GM12892 (cell line): ENCODE data around the gene CXADR. TPM values are rescaled to one million over a fixed set of nuclear protein-coding genes. Genes with fewer than 3 reads are reported as not detected.
"Not testable (repeated sequence)": the region's sequence is repeated elsewhere in the genome, so short reads cannot be mapped to it uniquely, and the experiment has no call there.

Source experiments
- DNase-seq: peaks from one replicate; pipeline ENCODE4 v3.0.0; 2011; ENCODE audit not compliant: insufficient read length
- FAIRE-seq: peaks from 2 replicates; lab custom pipeline; 2011; peaks lifted over from hg19 to GRCh38; lab: Jason Lieb, UNC
- POLR2A ChIP-seq: IDR thresholded peaks from 2 replicates; pipeline ENCODE4 v1.6.1; 2011; ENCODE audit warnings: low read depth, low read length, control low read depth
- POLR2AphosphoS5 ChIP-seq: IDR thresholded peaks from 2 replicates; pipeline ENCODE4 v1.6.1; 2011; ENCODE audit warnings: low read depth, low read length, control low read depth
- TAF1 ChIP-seq: IDR thresholded peaks from 2 replicates; pipeline ENCODE4 v1.6.1; 2011; ENCODE audit warnings: low read depth, mild to moderate bottlenecking, control low read depth, low read length, borderline replicate concordance
- polyA plus RNA-seq: library from polyadenylated mRNA; unstranded; fragments of >200 nt; gene quantifications from one replicate; pipeline ENCODE4 v1.2.1, GENCODE V29; 2012; ENCODE audit warnings: missing spikeins, inconsistent platforms; ENCODE audit not compliant: missing spikeins

The CXADR gene
- 0.17 TPM for polyA plus RNA-seq

GRCh38 chr21:17512253-17513213, at the start of gene CXADR:
Gene CXADR, plus strand, starts transcription at chr21:17513043. Its CDS starts 87 bp downstream, at chr21:17513130.
- FAIRE-seq (no peak), DNase-seq (peak; percentile 72)

DNA sequence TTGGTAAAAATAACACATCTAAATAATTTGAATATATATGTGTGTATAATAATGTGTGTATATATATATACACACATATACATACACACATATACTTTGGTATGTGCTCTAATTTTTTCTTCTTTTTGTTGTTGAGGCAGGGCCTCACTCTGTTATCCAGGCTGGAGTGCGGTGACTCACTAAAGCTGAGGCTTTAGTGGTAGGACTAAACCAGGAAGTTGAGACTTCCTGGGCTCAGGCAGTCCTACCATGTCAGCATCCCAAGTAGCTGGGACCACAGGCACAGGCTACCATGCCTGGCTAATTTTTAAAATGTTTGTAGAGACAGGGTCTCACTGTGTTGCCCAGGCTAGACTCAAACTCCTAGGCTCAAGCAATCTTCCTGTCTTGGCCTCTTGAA, 46.7 kb upstream of the CXADR start:
- FAIRE-seq, result no peak
- DNase-seq, result no peak
- TF ChIP-seq POLR2AphosphoS5 (no peak), TAF1 (no peak), POLR2A (no peak)

More at GRCh38 chr21:17512253-17513213, at the start of gene CXADR:
- TF ChIP-seq POLR2A, result no peak
- no peak for TF ChIP-seq TAF1
- TF ChIP-seq POLR2AphosphoS5, result no peak

GRCh38 chr21:17467392-17467791, 45.5 kb upstream of the CXADR start:
- no peak for DNase-seq
- TF ChIP-seq TAF1, result no peak
- no peak for TF ChIP-seq POLR2A
- TF ChIP-seq POLR2AphosphoS5, result no peak
- FAIRE-seq, result no peak

GRCh38 chr21:17467829-17468228, 45.0 kb upstream of the CXADR start:
- DNase-seq (no peak), FAIRE-seq (no peak)
- TF ChIP-seq TAF1 (no peak), POLR2AphosphoS5 (no peak), POLR2A (no peak)

GRCh38 chr21:17468698-17469097, 44.1 kb upstream of the CXADR start:
- DNase-seq (no peak), FAIRE-seq (no peak)
- no peak for TF ChIP-seq POLR2A
- TF ChIP-seq POLR2AphosphoS5, result no peak
- TF ChIP-seq TAF1, result no peak

GRCh38 chr21:17469727-17470126, 43.1 kb upstream of the CXADR start:
- FAIRE-seq, result no peak
- no peak for TF ChIP-seq POLR2A
- TF ChIP-seq TAF1, result no peak
- TF ChIP-seq POLR2AphosphoS5, result no peak
- DNase-seq, result no peak

- TF ChIP-seq TAF1, result no peak
- no peak for TF ChIP-seq POLR2AphosphoS5
- no peak for TF ChIP-seq POLR2A
- FAIRE-seq (no peak), DNase-seq (no peak)
Measured at GRCh38 chr21:17472182-17472581, 40.7 kb upstream of the CXADR start.

GRCh38 chr21:17472592-17473271, 40.1 kb upstream of the CXADR start:
- no peak for TF ChIP-seq TAF1
- TF ChIP-seq POLR2AphosphoS5, result no peak
- no peak for TF ChIP-seq POLR2A
- no peak for FAIRE-seq
- DNase-seq, result no peak

GRCh38 chr21:17476006-17476405, 36.8 kb upstream of the CXADR start:
- DNase-seq (no peak), FAIRE-seq (no peak)
- no peak for TF ChIP-seq POLR2AphosphoS5
- TF ChIP-seq POLR2A, result no peak
- TF ChIP-seq TAF1, result no peak

DNA sequence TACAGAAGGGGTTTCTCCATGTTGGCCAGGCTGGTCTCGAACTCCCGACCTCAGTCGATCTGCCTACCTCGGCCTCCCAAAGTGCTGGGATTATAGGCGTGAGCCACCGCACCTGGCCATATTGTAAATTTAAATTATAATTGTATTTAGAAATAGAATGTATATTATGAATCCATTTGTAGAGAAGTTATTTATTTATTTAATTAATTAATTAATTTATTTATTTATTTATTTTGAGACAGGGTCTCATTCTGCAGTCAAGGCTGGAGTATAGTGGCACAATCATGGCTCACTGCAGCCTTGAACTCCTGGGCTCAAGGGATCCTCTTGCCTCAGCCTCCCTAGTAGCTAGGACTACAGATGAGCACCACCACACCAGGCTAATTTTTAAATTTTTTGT, 34.7 kb upstream of the CXADR start:
- DNase-seq, FAIRE-seq: not testable (repeated sequence)

GRCh38 chr21:17479606-17480005, 33.2 kb upstream of the CXADR start:
- TF ChIP-seq POLR2AphosphoS5, result no peak
- TF ChIP-seq TAF1, result no peak
- TF ChIP-seq POLR2A, result no peak
- FAIRE-seq (no peak), DNase-seq (no peak)
